Endothelial cell of umbilical vein (primary cell): ENCODE measurements around the gene GOLGA6L10. TPM values are rescaled to one million over a fixed set of nuclear protein-coding genes. Genes with fewer than 3 reads are reported as not detected.
"Not testable (repeated sequence)": the region's sequence is repeated elsewhere in the genome, so short reads cannot be mapped to it uniquely, and the experiment has no call there.

Source experiments
- BruUV-seq: library from RNA; stranded (reverse); fragments of 400-500 nt; replicated peaks from 2 replicates; lab custom pipeline; 2021; lab: Mats Ljungman, UMichigan
- CTCF ChIA-PET: fragments of 300-600, 350-600 bp; sonication (Branson Sonifier 250); formaldehyde crosslinking; loops from one replicate; lab custom pipeline; 2021; ENCODE audit warnings: antibody characterized with exemption, inconsistent platforms; lab: Charles Lee
- POLR2A ChIA-PET: fragments of 300-600, 350-600 bp; sonication (Branson Sonifier 250); formaldehyde crosslinking; loops from one replicate; lab custom pipeline; 2021; ENCODE audit warnings: antibody characterized with exemption, inconsistent platforms; lab: Charles Lee
- DNase-seq: peaks from one replicate; pipeline ENCODE4 v3.0.0-alpha.2; 2011; ENCODE audit warnings: low read depth, low spot score
- FAIRE-seq: peaks from 2 replicates; lab custom pipeline; 2011; peaks lifted over from hg19 to GRCh38; lab: Jason Lieb, UNC
- H2AFZ ChIP-seq: 2 replicates; pipeline ENCODE4 v1.6.0; 2012; ENCODE audit warnings: low read depth, low read length, control low read depth, inconsistent platforms
- H3K27ac ChIP-seq: 2 replicates; pipeline ENCODE4 v1.5.1; 2011; ENCODE audit warnings: low read depth, mild to moderate bottlenecking, control low read depth, low read length, moderate library complexity; ENCODE audit not compliant: insufficient read depth
- H3K27me3 ChIP-seq, 2 experiments: 2 replicates each; pipeline versions ENCODE4 v1.6.0 to v1.6.1; 2011; ENCODE audit warnings: low read length in 2 of 2, mixed read lengths in 1 of 2; ENCODE audit not compliant: control insufficient read depth in 2 of 2, insufficient read depth in 2 of 2
- H3K36me3 ChIP-seq, 2 experiments: 2 replicates in 1 of 2; 3 replicates in 1 of 2; pipeline ENCODE4 v1.5.1; 2011; ENCODE audit warnings: low read length in 2 of 2, mild to moderate bottlenecking in 1 of 2, moderate library complexity in 1 of 2; ENCODE audit not compliant: control insufficient read depth in 2 of 2, insufficient read depth in 2 of 2; ENCODE audit errors: extremely low read depth in 1 of 2
- H3K4me1 ChIP-seq: 3 replicates; pipeline ENCODE4 v1.5.1; 2011; ENCODE audit warnings: mild to moderate bottlenecking, low read length; ENCODE audit not compliant: control insufficient read depth, insufficient read depth; ENCODE audit errors: extremely low read depth
- H3K4me2 ChIP-seq: 2 replicates; pipeline ENCODE4 v1.6.1; 2011; ENCODE audit warnings: low read length, control low read depth, mixed read lengths; ENCODE audit not compliant: insufficient read depth
- H3K4me3 ChIP-seq, 3 experiments: fragments of 200-600 bp in 1 of 3; sonication (generic), shearing (Covaris generic) in 1 of 3; replicated peaks in 1 of 3; 2 replicates each; pipeline ENCODE4 v1.5.1; 2011 to 2016; ENCODE audit warnings: control low read depth in 3 of 3, low read length in 3 of 3, mild to moderate bottlenecking in 2 of 3, inconsistent platforms in 1 of 3, low read depth in 1 of 3, moderate library complexity in 1 of 3; ENCODE audit not compliant: insufficient read depth in 1 of 3
- H3K79me2 ChIP-seq: 2 replicates; pipeline ENCODE4 v1.6.0; 2012; ENCODE audit warnings: low read length, inconsistent platforms; ENCODE audit not compliant: control insufficient read depth, insufficient read depth
- H3K9ac ChIP-seq: replicated peaks from 2 replicates; pipeline ENCODE3; 2011; ENCODE audit warnings: low read length, control low read depth; ENCODE audit not compliant: insufficient read depth; ENCODE audit errors: extremely low read depth
- H3K9me1 ChIP-seq: replicated peaks from 3 replicates; pipeline ENCODE4 v1.6.0; 2011; ENCODE audit warnings: mild to moderate bottlenecking, low read length; ENCODE audit not compliant: control insufficient read depth, insufficient read depth; ENCODE audit errors: extremely low read depth
- H3K9me3 ChIP-seq: replicated peaks from 2 replicates; pipeline ENCODE4 v1.5.1; 2012; ENCODE audit warnings: low read length, inconsistent platforms; ENCODE audit not compliant: control insufficient read depth, insufficient read depth
- H4K20me1 ChIP-seq: replicated peaks from 2 replicates; pipeline ENCODE3; 2011; ENCODE audit warnings: mild to moderate bottlenecking, low read length; ENCODE audit not compliant: control insufficient read depth, insufficient read depth; ENCODE audit errors: extremely low read depth
- dilution Hi-C: fragments of 300-500 bp; cut with MboI; formaldehyde crosslinking; loops from one replicate; pipeline ENCODE4 v1.15.0; 2019; ENCODE audit warnings: low sequenced_read_pairs; ENCODE audit not compliant: extremely low pct_ligation_motif_present
- intact Hi-C: fragments of 100-400 bp; cut with micrococcal nuclease; formaldehyde crosslinking; loops from one replicate; pipeline ENCODE4 v1.10.0; 2022
- polyA plus RNA-seq, 4 experiments: library from polyadenylated mRNA; depleted of rRNA in 3 of 4; stranded (reverse) in 3 of 4; unstranded in 1 of 4; fragments of >200 nt; gene quantifications; 2 replicates each; pipeline versions ENCODE4 v1.2.1 to v1.2.3, GENCODE V29; 2011 to 2012; ENCODE audit warnings: missing spikeins in 1 of 4
- total RNA-seq: library from RNA; stranded (reverse); gene quantifications from 2 replicates; pipeline ENCODE4 v1.2.3, GENCODE V29; 2021

GOLGA6L10 gene
- total and polyA plus RNA-seq, 2 donors (not counting 3 experiments of a cell fraction or from before 2014, with no cell fraction given): 1.2 to 3.9 TPM

DNA sequence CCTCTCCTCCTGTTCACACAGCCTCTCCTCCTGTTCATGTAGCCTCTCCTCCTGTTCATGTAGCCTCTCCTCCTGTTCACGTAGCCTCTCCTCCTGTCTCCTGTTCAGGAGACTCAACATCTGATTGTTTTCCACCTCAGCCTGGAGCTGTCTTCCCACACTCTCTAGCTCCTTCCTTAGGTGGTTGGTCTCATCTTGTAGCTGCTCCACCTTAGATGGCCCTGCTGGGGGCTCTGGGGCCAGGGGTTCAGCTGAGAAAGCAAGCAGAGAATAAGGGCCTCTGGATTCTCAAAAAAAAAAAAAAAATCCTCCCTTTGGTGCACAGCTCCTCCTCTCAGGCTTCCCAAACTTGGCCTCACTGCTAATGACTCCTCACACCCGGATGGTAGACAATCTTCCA, 4.1 kb downstream of the GOLGA6L10 start:
- POLR2A ChIA-PET, H3K4me2 ChIP-seq, H3K4me3 ChIP-seq, DNase-seq, H3K27me3 ChIP-seq, CTCF ChIA-PET, H3K4me1 ChIP-seq, H2AFZ ChIP-seq, dilution Hi-C loops, H3K9me3 ChIP-seq, intact Hi-C loops, BruUV-seq, FAIRE-seq, H3K36me3 ChIP-seq, H3K27ac ChIP-seq, H3K9ac ChIP-seq, H3K79me2 ChIP-seq, H4K20me1 ChIP-seq, H3K9me1 ChIP-seq: not testable (repeated sequence)

DNA sequence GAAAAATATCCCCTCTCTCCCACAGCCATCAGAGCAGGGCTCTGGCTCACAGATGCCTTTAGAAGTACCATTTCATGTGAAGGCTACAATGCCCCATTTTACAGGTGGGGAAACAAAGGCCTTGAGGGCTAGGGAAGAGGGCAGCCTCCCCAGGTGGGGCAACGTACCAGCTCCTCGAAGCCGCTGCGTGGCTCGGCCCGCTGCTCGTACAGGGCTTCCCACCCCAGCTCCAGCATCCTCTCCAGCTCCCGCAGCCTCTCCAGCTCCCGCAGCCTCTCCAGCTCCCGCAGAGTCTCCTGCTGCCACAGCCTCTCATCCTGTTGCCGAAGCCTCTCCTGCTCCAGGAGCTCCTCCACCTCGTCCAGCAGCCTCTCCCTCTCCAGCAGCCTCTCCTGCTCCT, 4.9 kb downstream of the GOLGA6L10 start:
- H3K79me2 ChIP-seq, POLR2A ChIA-PET, FAIRE-seq, H3K4me1 ChIP-seq, intact Hi-C loops, H2AFZ ChIP-seq, H3K36me3 ChIP-seq, H3K9ac ChIP-seq, H3K9me3 ChIP-seq, H3K4me3 ChIP-seq, H3K27me3 ChIP-seq, H3K9me1 ChIP-seq, H3K4me2 ChIP-seq, H4K20me1 ChIP-seq, DNase-seq, H3K27ac ChIP-seq, BruUV-seq, CTCF ChIA-PET, dilution Hi-C loops: not testable (repeated sequence)

DNA sequence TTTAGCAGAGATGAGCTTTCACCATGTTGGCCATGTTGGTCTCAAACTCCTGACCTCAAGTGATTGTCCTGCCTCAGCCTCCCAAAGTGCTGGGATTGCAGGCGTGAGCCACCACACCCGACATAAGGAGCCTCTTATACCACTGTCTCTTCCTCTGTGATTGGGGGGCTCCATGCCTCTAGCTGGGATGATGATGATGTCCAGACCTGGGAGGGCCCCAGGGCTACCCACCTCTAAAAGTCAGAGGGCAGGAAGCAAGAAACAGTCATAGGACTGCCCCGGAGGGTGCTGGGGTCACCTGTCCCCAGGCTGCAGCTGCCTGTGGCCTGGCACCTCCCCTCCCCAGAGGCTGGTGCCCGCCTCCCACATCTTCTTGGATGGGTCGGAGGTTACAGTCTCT, 5.4 kb downstream of the GOLGA6L10 start:
- DNase-seq, BruUV-seq, H3K9me1 ChIP-seq, intact Hi-C loops, FAIRE-seq, H3K27ac ChIP-seq, H3K9ac ChIP-seq, H2AFZ ChIP-seq, H3K4me1 ChIP-seq, POLR2A ChIA-PET, H3K4me2 ChIP-seq, dilution Hi-C loops, CTCF ChIA-PET, H4K20me1 ChIP-seq, H3K36me3 ChIP-seq, H3K27me3 ChIP-seq, H3K79me2 ChIP-seq, H3K9me3 ChIP-seq, H3K4me3 ChIP-seq: not testable (repeated sequence)
